B cell (primary cell): ENCODE measurements around the gene CAPN15. TPM values are rescaled to one million over a fixed set of nuclear protein-coding genes. Genes with fewer than 3 reads are reported as not detected.

Experiments used
- ATAC-seq: fragments of 200-7000 bp; cut with Tn5 transposase; one replicate; pipeline ENCODE4 v1.10.0; 2021; ENCODE audit warnings: low read depth, mild to moderate bottlenecking, moderate number of reproducible peaks, moderate library complexity
- CTCF ChIA-PET: fragments of 350-600 bp; sonication (Branson Sonifier 250); formaldehyde crosslinking; loops from one replicate; lab custom pipeline; 2021; ENCODE audit warnings: antibody characterized with exemption, inconsistent platforms; lab: Charles Lee
- POLR2A ChIA-PET: fragments of 350-600 bp; sonication (Branson Sonifier 250); formaldehyde crosslinking; loops from one replicate; lab custom pipeline; 2021; ENCODE audit warnings: antibody characterized with exemption; lab: Charles Lee
- DNase-seq: peaks from one replicate; pipeline ENCODE4 v3.0.0; 2013
- H2AFZ ChIP-seq: 2 replicates; pipeline ENCODE4 v1.6.1; 2012; ENCODE audit warnings: mild to moderate bottlenecking, low read depth, low read length; ENCODE audit not compliant: insufficient read depth, poor library complexity, severe bottlenecking
- H3K27ac ChIP-seq, 2 donors: 1 replicate in 1 of 2; 2 replicates in 1 of 2; pipeline ENCODE4 v1.5.1; 2012 to 2013; ENCODE audit warnings: low read length in 2 of 2, mild to moderate bottlenecking in 2 of 2, moderate library complexity in 1 of 2
- H3K27me3 ChIP-seq, 4 experiments: fragments of 200-600 bp in 1 of 4; sonication (generic) in 1 of 4; replicated peaks in 1 of 4; 1 replicate in 2 of 4; 2 replicates in 2 of 4; pipeline versions ENCODE4 v1.6.1 to v1.7.0; 2013 to 2016; ENCODE audit warnings: low read length in 3 of 4, mild to moderate bottlenecking in 2 of 4, mixed read lengths in 1 of 4, moderate library complexity in 1 of 4; ENCODE audit not compliant: insufficient read depth in 4 of 4, control insufficient read depth in 3 of 4; ENCODE audit errors: control extremely low read depth in 1 of 4
- H3K36me3 ChIP-seq, 2 experiments: replicated peaks in 1 of 2; 1 replicate in 1 of 2; 2 replicates in 1 of 2; pipeline versions ENCODE4 v1.6.1 to v1.7.1; 2013; ENCODE audit warnings: low read length in 1 of 2; ENCODE audit not compliant: insufficient read depth in 2 of 2, control insufficient read depth in 1 of 2; ENCODE audit errors: control extremely low read depth in 1 of 2, extremely low read depth in 1 of 2
- H3K4me1 ChIP-seq, 2 donors: fragments of 200-600 bp in 1 of 2; sonication (generic) in 1 of 2; 1 replicate in 1 of 2; 2 replicates in 1 of 2; pipeline versions ENCODE4 v1.5.1 to v1.6.1; 2013 to 2017; ENCODE audit warnings: low read length in 2 of 2; ENCODE audit not compliant: control insufficient read depth in 2 of 2, insufficient read depth in 2 of 2
- H3K4me2 ChIP-seq: replicated peaks from 2 replicates; pipeline ENCODE3; 2012; ENCODE audit warnings: mild to moderate bottlenecking, low read depth, low read length; ENCODE audit not compliant: poor library complexity, severe bottlenecking
- H3K4me3 ChIP-seq, 5 experiments: fragments of 200-600 bp in 1 of 5; sonication (generic) in 1 of 5; 1 replicate in 3 of 5; 2 replicates in 2 of 5; pipeline versions ENCODE4 v1.5.1 to v1.7.0; 2011 to 2016; ENCODE audit warnings: low read length in 4 of 5, mild to moderate bottlenecking in 4 of 5, low read depth in 2 of 5, control low read depth in 1 of 5, moderate library complexity in 1 of 5; ENCODE audit not compliant: insufficient read depth in 1 of 5; ENCODE audit errors: control extremely low read depth in 1 of 5, extremely low read depth in 1 of 5
- H3K79me2 ChIP-seq: fragments of 200-600 bp; sonication (generic); one replicate; pipeline ENCODE4 v1.6.0; 2016; ENCODE audit warnings: low read length; ENCODE audit not compliant: control insufficient read depth, insufficient read depth
- H3K9ac ChIP-seq: fragments of 200-600 bp; sonication (generic); 2 replicates; pipeline ENCODE4 v1.6.1; 2017; ENCODE audit warnings: mild to moderate bottlenecking, low read length, moderate library complexity
- H3K9me3 ChIP-seq, 3 donors: one replicate each; pipeline versions ENCODE4 v1.6.1 to v1.7.1; 2013; ENCODE audit warnings: low read length in 2 of 3; ENCODE audit not compliant: control insufficient read depth in 2 of 3, insufficient read depth in 1 of 3; ENCODE audit errors: control extremely low read depth in 1 of 3
- H4K20me1 ChIP-seq: 2 replicates; pipeline ENCODE4 v1.6.0; 2012; ENCODE audit warnings: mild to moderate bottlenecking, low read length; ENCODE audit not compliant: insufficient read depth, control insufficient read depth, poor library complexity, severe bottlenecking
- H3K27ac Mint-ChIP-seq: one replicate; pipeline ENCODE4 v1.8.0; 2021; ENCODE audit warnings: mixed read lengths
- H3K27me3 Mint-ChIP-seq: one replicate; pipeline ENCODE4 v1.8.0; 2021; ENCODE audit warnings: mixed read lengths
- H3K4me1 Mint-ChIP-seq: one replicate; pipeline ENCODE4 v1.8.0; 2021; ENCODE audit warnings: mixed read lengths
- H3K4me3 Mint-ChIP-seq: one replicate; pipeline ENCODE4 v1.8.0; 2021; ENCODE audit warnings: mixed read lengths
- H3K9me3 Mint-ChIP-seq: one replicate; pipeline ENCODE4 v1.8.0; 2022; ENCODE audit warnings: mixed read lengths; ENCODE audit not compliant: insufficient read depth
- EZH2 ChIP-seq: IDR thresholded peaks from 2 replicates; pipeline ENCODE4 v1.6.1; 2012; ENCODE audit warnings: borderline replicate concordance, low read depth, mild to moderate bottlenecking, moderate library complexity, low read length; ENCODE audit not compliant: insufficient read depth, poor library complexity, severe bottlenecking
- WGBS: methylation state at CpG from one replicate; pipeline ENCODE4 v1.1.5; 2013; ENCODE audit warnings: missing lambda C conversion rate; ENCODE audit not compliant: insufficient coverage; 5-methylcytosine and 5-hydroxymethylcytosine counted together
- intact Hi-C: fragments of 100-400 bp; cut with micrococcal nuclease; formaldehyde crosslinking; loops from one replicate; pipeline ENCODE4 v1.10.0; 2022
- polyA plus RNA-seq: library from polyadenylated mRNA; depleted of rRNA; stranded (reverse); fragments of >200 nt; gene quantifications from 2 replicates; pipeline ENCODE4 v1.2.3, GENCODE V29; 2012
- total RNA-seq, 2 donors: library from RNA; stranded (reverse); fragments of 120-200 nt in 1 of 2; gene quantifications; 1 replicate in 1 of 2; 2 replicates in 1 of 2; pipeline versions ENCODE4 v1.2.3 to v1.2.4, GENCODE V29; 2013 to 2022
- TF ChIP-seq, protein P1 (sequence below): fragments of 200-600 bp; IDR thresholded peaks from one replicate; pipeline ENCODE4 v1.8.0; 2022; ENCODE audit warnings: antibody characterized with exemption, mild to moderate bottlenecking

The CAPN15 gene
- total and polyA plus RNA-seq, 2 donors (not counting 1 experiment from before 2014, with no cell fraction given): 67.2 to 77.2 TPM

DNA sequence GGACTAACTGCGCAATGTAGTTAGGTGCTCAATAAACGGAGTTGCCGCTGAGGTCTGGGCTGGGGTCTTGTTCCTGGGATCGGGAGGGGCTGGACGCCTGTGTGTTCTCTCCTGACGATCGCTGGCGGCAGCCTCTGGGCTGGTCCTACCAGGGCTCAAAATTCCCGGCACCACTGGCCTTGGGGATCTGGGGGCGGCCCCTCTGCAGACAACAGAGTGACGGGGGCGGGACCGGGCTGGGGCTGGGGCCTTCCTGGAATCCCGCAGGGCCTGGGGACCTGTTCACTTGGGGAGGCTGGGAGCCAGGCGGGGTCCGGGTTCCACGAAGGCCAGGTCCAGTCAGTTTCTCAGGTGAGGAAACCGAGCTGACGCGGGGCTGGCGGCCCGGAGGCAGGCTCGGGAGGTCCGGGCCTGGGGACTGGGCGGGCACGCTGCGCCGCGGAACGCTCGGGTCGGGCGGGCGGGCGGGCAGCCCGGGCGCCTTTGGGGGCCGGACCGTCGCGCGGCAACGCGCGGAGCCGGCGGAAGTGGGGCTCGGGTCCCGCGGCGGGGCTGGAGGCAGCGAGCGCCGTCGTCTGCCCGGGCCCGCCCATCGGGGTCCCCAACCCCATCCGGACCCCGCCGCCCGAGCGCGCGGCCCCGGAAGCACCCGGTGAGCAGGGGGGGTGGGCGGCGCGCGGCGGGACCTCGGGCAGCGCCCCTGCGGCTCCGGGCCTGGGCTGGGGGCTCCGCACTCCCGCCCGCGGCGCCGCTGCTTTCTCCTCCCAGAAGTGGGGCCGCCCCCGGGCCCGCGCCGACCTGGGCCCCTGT is 42.1 kb downstream of the CAPN15 start, which contains the start of gene PIGQ:
TSS of gene PIGQ (plus strand) at position 524 of the 810 bp plus-strand sequence. CDS start 4,107 bp downstream, outside the sequence.
- H3K9ac ChIP-seq: peak within 1 kb of the TSS; percentile 77
- CTCF ChIA-PET: no interaction called here
- peak; percentile 81 for DNase-seq
- H3K4me1 Mint-ChIP-seq: peaks cover 33% of the 10 kb centered on the region
- no peaks in the 10 kb centered on the region for H4K20me1 ChIP-seq
- peak within 1 kb of the TSS; percentile 34 to 76 for H3K27ac ChIP-seq
- no peaks in the 10 kb centered on the region for H3K9me3 ChIP-seq
- peaks cover 27% of the 10 kb centered on the region for H3K79me2 ChIP-seq
- peaks cover 33 to 48% of the 10 kb centered on the region in 2 donors for H3K4me1 ChIP-seq
- no peak for TF ChIP-seq EZH2
- TF ChIP-seq, protein P1, sequence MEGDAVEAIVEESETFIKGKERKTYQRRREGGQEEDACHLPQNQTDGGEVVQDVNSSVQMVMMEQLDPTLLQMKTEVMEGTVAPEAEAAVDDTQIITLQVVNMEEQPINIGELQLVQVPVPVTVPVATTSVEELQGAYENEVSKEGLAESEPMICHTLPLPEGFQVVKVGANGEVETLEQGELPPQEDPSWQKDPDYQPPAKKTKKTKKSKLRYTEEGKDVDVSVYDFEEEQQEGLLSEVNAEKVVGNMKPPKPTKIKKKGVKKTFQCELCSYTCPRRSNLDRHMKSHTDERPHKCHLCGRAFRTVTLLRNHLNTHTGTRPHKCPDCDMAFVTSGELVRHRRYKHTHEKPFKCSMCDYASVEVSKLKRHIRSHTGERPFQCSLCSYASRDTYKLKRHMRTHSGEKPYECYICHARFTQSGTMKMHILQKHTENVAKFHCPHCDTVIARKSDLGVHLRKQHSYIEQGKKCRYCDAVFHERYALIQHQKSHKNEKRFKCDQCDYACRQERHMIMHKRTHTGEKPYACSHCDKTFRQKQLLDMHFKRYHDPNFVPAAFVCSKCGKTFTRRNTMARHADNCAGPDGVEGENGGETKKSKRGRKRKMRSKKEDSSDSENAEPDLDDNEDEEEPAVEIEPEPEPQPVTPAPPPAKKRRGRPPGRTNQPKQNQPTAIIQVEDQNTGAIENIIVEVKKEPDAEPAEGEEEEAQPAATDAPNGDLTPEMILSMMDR: no peak
- H3K36me3 ChIP-seq: peaks cover 0 to 4% of the 10 kb centered on the region in 2 experiments
- POLR2A ChIA-PET: interaction anchor here (0.6 to 1.2 kb wide), 3 partner anchors 66 to 1149 kb away, joined by 3 to 4 read pairs (median 3); partner anchors contain the start of gene METTL26
- H3K27ac Mint-ChIP-seq: peak within 1 kb of the TSS; percentile 90
- H3K27me3 ChIP-seq: no peaks in the 10 kb centered on the region
- no peaks in the 10 kb centered on the region for H3K9me3 Mint-ChIP-seq
- no peaks in the 10 kb centered on the region for H3K27me3 Mint-ChIP-seq
- H3K4me2 ChIP-seq: peak within 1 kb of the TSS; percentile 90
- peak within 1 kb of the TSS; percentile 50 to 78 (median 67) for H3K4me3 ChIP-seq
- peak; percentile 75 for ATAC-seq
- intact Hi-C loops: loop anchor here (2.0 kb wide), 1 partner anchor 43 kb away; the partner anchor contains the start of gene CAPN15
- peak within 1 kb of the TSS; percentile 88 for H3K4me3 Mint-ChIP-seq
- WGBS: 1% methylated on average over 87 of the region's 87 CpGs
- peak within 1 kb of the TSS; percentile 88 for H2AFZ ChIP-seq
